SK-N-SH (cell line): Measurements from ENCODE around the gene ASPG. TPM values are rescaled to one million over a fixed set of nuclear protein-coding genes. Genes with fewer than 3 reads are reported as not detected.

Experiments used
- CTCF ChIA-PET: fragments of 300-600, 350-600 bp; formaldehyde crosslinking; extraction: SDS; loops from one replicate; lab custom pipeline; 2021; lab: Yijun Ruan, JAX
- POLR2A ChIA-PET: fragments of 350-600 bp; sonication (Branson Sonifier 250); formaldehyde crosslinking; extraction: SDS; loops from one replicate; lab custom pipeline; 2020; ENCODE audit warnings: antibody characterized with exemption, inconsistent platforms; lab: Yijun Ruan, JAX
- DNase-seq: peaks from one replicate; pipeline ENCODE4 v3.0.0; 2012
- H2AFZ ChIP-seq: fragments of 200-600 bp; sonication (generic); 2 replicates; pipeline ENCODE4 v1.8.1; 2016; ENCODE audit warnings: antibody characterized with exemption, mild to moderate bottlenecking, low read depth
- H3F3A ChIP-seq: fragments of 200-600 bp; sonication (generic); replicated peaks from 2 replicates; pipeline ENCODE3; 2016; ENCODE audit warnings: antibody characterized with exemption, mild to moderate bottlenecking; ENCODE audit not compliant: insufficient read depth
- H3K27ac ChIP-seq, 2 experiments: fragments of 200-500 bp in 1 of 2; fragments of 200-600 bp in 1 of 2; sonication (Bioruptor generic) in 1 of 2; sonication (generic), shearing (Covaris generic) in 1 of 2; 2 replicates each; pipeline versions ENCODE4 v1.5.1 to v1.6.1; 2014 to 2016; ENCODE audit warnings: low read depth in 2 of 2, inconsistent platforms in 1 of 2, low read length in 1 of 2, mild to moderate bottlenecking in 1 of 2, mixed read lengths in 1 of 2
- H3K27me3 ChIP-seq: fragments of 200-600 bp; sonication (generic), shearing (Covaris generic); 2 replicates; pipeline ENCODE4 v1.6.1; 2016; ENCODE audit warnings: mixed run types; ENCODE audit not compliant: insufficient read depth
- H3K36me3 ChIP-seq, 2 experiments: fragments of 200-500 bp in 1 of 2; fragments of 200-600 bp in 1 of 2; sonication (Bioruptor generic) in 1 of 2; sonication (generic) in 1 of 2; replicated peaks in 1 of 2; 2 replicates each; pipeline versions ENCODE3 to v1.5.1; 2014 to 2016; ENCODE audit warnings: low read length in 1 of 2, mild to moderate bottlenecking in 1 of 2; ENCODE audit not compliant: insufficient read depth in 2 of 2, control insufficient read depth in 1 of 2
- H3K4me1 ChIP-seq, 2 experiments: fragments of 200-500 bp in 1 of 2; fragments of 200-600 bp in 1 of 2; sonication (Bioruptor generic) in 1 of 2; sonication (generic), shearing (Covaris generic) in 1 of 2; 2 replicates each; pipeline versions ENCODE4 v1.5.1 to v1.6.1; 2014 to 2016; ENCODE audit warnings: low read depth in 1 of 2, low read length in 1 of 2, mixed run types in 1 of 2; ENCODE audit not compliant: insufficient read depth in 2 of 2, control insufficient read depth in 1 of 2
- H3K4me2 ChIP-seq: fragments of 200-600 bp; sonication (generic), shearing (Covaris generic); 2 replicates; pipeline ENCODE4 v1.6.1; 2017; ENCODE audit warnings: mixed run types
- H3K4me3 ChIP-seq, 2 experiments: fragments of 200-500 bp in 1 of 2; fragments of 200-600 bp in 1 of 2; sonication (Bioruptor generic) in 1 of 2; sonication (generic), shearing (Covaris generic) in 1 of 2; 2 replicates each; pipeline versions ENCODE4 v1.5.1 to v1.8.1; 2014 to 2016; ENCODE audit warnings: low read depth in 2 of 2, inconsistent platforms in 1 of 2, low read length in 1 of 2, mild to moderate bottlenecking in 1 of 2, mixed read lengths in 1 of 2, moderate library complexity in 1 of 2
- H3K79me2 ChIP-seq: fragments of 200-600 bp; sonication (generic); 2 replicates; pipeline ENCODE4 v1.8.1; 2017; ENCODE audit warnings: mild to moderate bottlenecking; ENCODE audit not compliant: insufficient read depth
- H3K9ac ChIP-seq: fragments of 200-600 bp; sonication (generic); 2 replicates; pipeline ENCODE4 v1.6.1; 2017; ENCODE audit warnings: mixed run types
- H3K9me2 ChIP-seq: fragments of 200-600 bp; sonication (generic); 2 replicates; pipeline ENCODE4 v1.6.1; 2017; ENCODE audit warnings: mixed run types
- H3K9me3 ChIP-seq: fragments of 200-600 bp; sonication (generic); 2 replicates; pipeline ENCODE4 v1.6.1; 2017; ENCODE audit warnings: mixed run types, mild to moderate bottlenecking, moderate library complexity
- H4K20me1 ChIP-seq: fragments of 200-600 bp; sonication (generic); 2 replicates; pipeline ENCODE4 v1.6.1; 2017; ENCODE audit warnings: mild to moderate bottlenecking, mixed run types; ENCODE audit not compliant: insufficient read depth
- CHD2 ChIP-seq: fragments of 150-350 bp; IDR thresholded peaks from 2 replicates; pipeline ENCODE4 v1.6.1; 2018; ENCODE audit warnings: low read length; ENCODE audit not compliant: partially characterized antibody
- ELF1 ChIP-seq: IDR thresholded peaks from 2 replicates; pipeline ENCODE4 v1.4.0; 2012
- FOSL2 ChIP-seq: IDR thresholded peaks from 2 replicates; pipeline ENCODE4 v1.4.0; 2012; ENCODE audit warnings: low read depth, mild to moderate bottlenecking, moderate library complexity, borderline replicate concordance
- FOXJ3 ChIP-seq: sonication (generic); formaldehyde crosslinking; IDR thresholded peaks from 2 replicates; pipeline ENCODE4 v1.5.1; 2020; ENCODE audit warnings: mild to moderate bottlenecking, missing genetic modification reagents
- GABPA ChIP-seq: IDR thresholded peaks from 2 replicates; pipeline ENCODE4 v1.4.0; 2012; ENCODE audit warnings: low read depth, mild to moderate bottlenecking
- JUND ChIP-seq: IDR thresholded peaks from 2 replicates; pipeline ENCODE4 v1.4.0; 2012
- NFIC ChIP-seq: IDR thresholded peaks from 2 replicates; pipeline ENCODE4 v1.4.0; 2012; ENCODE audit warnings: borderline replicate concordance
- RAD21 ChIP-seq: IDR thresholded peaks from 2 replicates; pipeline ENCODE4 v1.6.1; 2012; ENCODE audit warnings: mild to moderate bottlenecking, low read length
- RXRA ChIP-seq: IDR thresholded peaks from 2 replicates; pipeline ENCODE4 v1.4.0; 2012; ENCODE audit warnings: low read depth, mild to moderate bottlenecking, borderline replicate concordance
- TAF1 ChIP-seq: IDR thresholded peaks from 2 replicates; pipeline ENCODE4 v1.6.1; 2012; ENCODE audit warnings: low read depth, mild to moderate bottlenecking, low read length, moderate library complexity, borderline replicate concordance
- WGBS: methylation state at CpG from one replicate; pipeline ENCODE4 v1.1.6; 2017; ENCODE audit warnings: low lambda C conversion rate; 5-methylcytosine and 5-hydroxymethylcytosine counted together
- polyA plus RNA-seq, 3 experiments: library from polyadenylated mRNA; depleted of rRNA; stranded (reverse); fragments of >200 nt; gene quantifications; 2 replicates each; pipeline ENCODE4 v1.2.3, GENCODE V29; 2012
- TF ChIP-seq, protein P1 (sequence below): fragments of 200-600 bp; sonication (generic); IDR thresholded peaks from 2 replicates; pipeline ENCODE4 v1.6.1; 2017; ENCODE audit warnings: antibody characterized with exemption, mild to moderate bottlenecking, moderate library complexity
- TF ChIP-seq, protein P2 (sequence below): IDR thresholded peaks from 2 replicates; pipeline ENCODE4 v1.4.0; 2012; ENCODE audit warnings: low read depth, borderline replicate concordance

The ASPG gene
- polyA plus RNA-seq, 1 of the 3 experiments (the other 2 are of a cell fraction): not detected

DNA sequence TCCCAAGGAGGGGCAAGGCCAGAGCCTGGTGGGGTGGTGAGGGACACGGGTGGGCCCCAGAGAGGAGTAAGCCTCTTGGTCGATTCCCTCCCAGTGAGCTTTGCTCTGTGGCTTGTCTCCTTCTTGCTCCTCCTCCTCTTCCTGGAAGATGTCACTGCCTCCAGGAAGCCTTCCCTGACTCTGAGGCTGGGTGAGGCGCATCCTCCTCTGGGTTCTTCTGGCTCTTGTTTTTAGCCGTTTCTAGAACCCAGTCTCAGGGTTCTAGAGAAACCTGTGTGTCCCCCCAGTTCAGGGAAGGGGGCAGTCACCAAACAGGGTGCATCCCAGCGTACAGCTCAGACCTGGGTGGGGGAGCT, 65.5 kb downstream of the ASPG start:
- Histone ChIP-seq H3K79me2 (no peaks in the 10 kb centered on the region), H3K9me2 (no peaks in the 10 kb centered on the region), H3F3A (no peaks in the 10 kb centered on the region), H3K27ac (peak overlapping the region in 1 of 2 experiments; percentile 99; a peak in 1 of 4 replicates), H2AFZ (no peak overlapping the region), H3K4me2 (no peak overlapping the region; the same call in 1 of the 2 replicates), H3K36me3 (no peaks in the 10 kb centered on the region), H3K27me3 (no peaks in the 10 kb centered on the region), H3K9ac (no peak overlapping the region), H3K9me3 (no peaks in the 10 kb centered on the region), H4K20me1 (no peaks in the 10 kb centered on the region), H3K4me1 (peaks cover 16 to 94% of the 10 kb centered on the region in 2 experiments; a peak in 2 of 4 replicates), H3K4me3 (no peak overlapping the region)
- WGBS: 94% methylated on average over 3 of the region's 5 CpGs
- no peak for DNase-seq
- CTCF ChIA-PET: interaction anchor here (0.7 to 7.0 kb wide), 9 partner anchors 11 to 433 kb away, joined by 3 to 48 read pairs (median 5); no protein-coding TSS in a partner anchor
- TF ChIP-seq, protein P1, sequence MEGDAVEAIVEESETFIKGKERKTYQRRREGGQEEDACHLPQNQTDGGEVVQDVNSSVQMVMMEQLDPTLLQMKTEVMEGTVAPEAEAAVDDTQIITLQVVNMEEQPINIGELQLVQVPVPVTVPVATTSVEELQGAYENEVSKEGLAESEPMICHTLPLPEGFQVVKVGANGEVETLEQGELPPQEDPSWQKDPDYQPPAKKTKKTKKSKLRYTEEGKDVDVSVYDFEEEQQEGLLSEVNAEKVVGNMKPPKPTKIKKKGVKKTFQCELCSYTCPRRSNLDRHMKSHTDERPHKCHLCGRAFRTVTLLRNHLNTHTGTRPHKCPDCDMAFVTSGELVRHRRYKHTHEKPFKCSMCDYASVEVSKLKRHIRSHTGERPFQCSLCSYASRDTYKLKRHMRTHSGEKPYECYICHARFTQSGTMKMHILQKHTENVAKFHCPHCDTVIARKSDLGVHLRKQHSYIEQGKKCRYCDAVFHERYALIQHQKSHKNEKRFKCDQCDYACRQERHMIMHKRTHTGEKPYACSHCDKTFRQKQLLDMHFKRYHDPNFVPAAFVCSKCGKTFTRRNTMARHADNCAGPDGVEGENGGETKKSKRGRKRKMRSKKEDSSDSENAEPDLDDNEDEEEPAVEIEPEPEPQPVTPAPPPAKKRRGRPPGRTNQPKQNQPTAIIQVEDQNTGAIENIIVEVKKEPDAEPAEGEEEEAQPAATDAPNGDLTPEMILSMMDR: no peak
- no peak for TF ChIP-seq ELF1
- no peak for TF ChIP-seq FOXJ3 (CRISPR knock-in tag)
- TF ChIP-seq GABPA: no peak
- TF ChIP-seq CHD2: no peak
- no peak for TF ChIP-seq RAD21
- TF ChIP-seq TAF1: no peak
- no peak for TF ChIP-seq JUND
- TF ChIP-seq, protein P2, sequence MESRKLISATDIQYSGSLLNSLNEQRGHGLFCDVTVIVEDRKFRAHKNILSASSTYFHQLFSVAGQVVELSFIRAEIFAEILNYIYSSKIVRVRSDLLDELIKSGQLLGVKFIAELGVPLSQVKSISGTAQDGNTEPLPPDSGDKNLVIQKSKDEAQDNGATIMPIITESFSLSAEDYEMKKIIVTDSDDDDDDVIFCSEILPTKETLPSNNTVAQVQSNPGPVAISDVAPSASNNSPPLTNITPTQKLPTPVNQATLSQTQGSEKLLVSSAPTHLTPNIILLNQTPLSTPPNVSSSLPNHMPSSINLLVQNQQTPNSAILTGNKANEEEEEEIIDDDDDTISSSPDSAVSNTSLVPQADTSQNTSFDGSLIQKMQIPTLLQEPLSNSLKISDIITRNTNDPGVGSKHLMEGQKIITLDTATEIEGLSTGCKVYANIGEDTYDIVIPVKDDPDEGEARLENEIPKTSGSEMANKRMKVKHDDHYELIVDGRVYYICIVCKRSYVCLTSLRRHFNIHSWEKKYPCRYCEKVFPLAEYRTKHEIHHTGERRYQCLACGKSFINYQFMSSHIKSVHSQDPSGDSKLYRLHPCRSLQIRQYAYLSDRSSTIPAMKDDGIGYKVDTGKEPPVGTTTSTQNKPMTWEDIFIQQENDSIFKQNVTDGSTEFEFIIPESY: no peak
- POLR2A ChIA-PET: interaction anchor here (0.6 kb wide), 1 partner anchor 11 kb away, joined by 3 read pairs; no protein-coding TSS in a partner anchor

DNA sequence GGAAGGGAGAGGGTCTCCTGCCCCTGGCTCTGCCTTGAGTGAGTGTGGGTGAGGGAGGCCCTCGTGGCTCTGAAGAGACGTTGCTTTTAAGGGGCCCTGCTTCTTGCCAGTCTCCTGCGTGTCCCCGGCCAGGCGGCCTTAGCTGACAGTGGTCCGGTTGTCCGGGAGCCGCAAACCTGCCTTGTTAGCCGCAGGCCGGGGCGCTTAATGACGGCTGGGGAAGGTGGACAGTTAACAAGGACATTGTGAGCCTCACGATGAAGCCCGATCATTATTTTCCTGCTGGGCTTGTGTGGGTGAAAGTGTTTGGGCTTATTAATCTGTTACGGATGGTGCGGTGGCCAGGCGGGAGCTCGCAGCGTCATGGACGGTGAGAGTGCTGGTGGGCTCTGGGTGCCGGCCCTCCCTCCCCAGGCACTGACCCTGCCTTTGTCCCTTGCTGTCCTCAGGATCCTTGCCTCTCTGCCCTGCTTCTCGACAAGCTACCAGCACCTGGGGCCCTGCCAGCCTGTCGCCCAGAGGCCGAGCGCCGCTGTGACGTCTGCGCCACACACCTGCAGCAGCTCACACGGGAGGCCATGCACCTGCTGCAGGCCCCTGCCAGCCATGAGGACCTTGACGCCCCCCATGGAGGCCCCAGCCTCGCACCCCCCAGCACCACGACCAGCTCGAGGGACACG, 66.2 kb downstream of the ASPG start:
- Histone ChIP-seq H3K9me2 (no peaks in the 10 kb centered on the region), H3K36me3 (no peaks in the 10 kb centered on the region), H3K27me3 (no peaks in the 10 kb centered on the region), H3K27ac (peak overlapping the region in 1 of 2 experiments; percentile 13; a peak in 1 of 4 replicates), H3K9me3 (no peaks in the 10 kb centered on the region), H2AFZ (no peak overlapping the region), H3K9ac (no peak overlapping the region), H3K79me2 (no peaks in the 10 kb centered on the region), H3F3A (no peaks in the 10 kb centered on the region), H3K4me1 (peaks cover 16 to 94% of the 10 kb centered on the region in 2 experiments; a peak in 2 of 4 replicates), H3K4me2 (no peak overlapping the region), H4K20me1 (no peaks in the 10 kb centered on the region), H3K4me3 (no peak overlapping the region)
- CTCF ChIA-PET: interaction anchor here (0.6 to 7.0 kb wide), 10 partner anchors 12 to 412 kb away, joined by 3 to 48 read pairs (median 5); no protein-coding TSS in a partner anchor
- TF ChIP-seq NFIC: no peak
- TF ChIP-seq RXRA: no peak
- no peak for TF ChIP-seq FOSL2
- WGBS: 96% methylated on average over 16 of the region's 34 CpGs
- DNase-seq: no peak
- POLR2A ChIA-PET: interaction anchor here (1.4 kb wide), 1 partner anchor 73 kb away, joined by 3 read pairs; no protein-coding TSS in a partner anchor
